ENCODE results near the gene CDC45. TPM values are rescaled to one million over a fixed set of nuclear protein-coding genes. Genes with fewer than 3 reads are reported as not detected.
A peak's percentile ranks its signal among the peaks of the same experiment; 100 is the strongest.

CDC45 gene
- total and polyA plus RNA-seq, 11 donors: 0.15 to 3.1 (median 0.32) TPM; not detected in 4

DNA sequence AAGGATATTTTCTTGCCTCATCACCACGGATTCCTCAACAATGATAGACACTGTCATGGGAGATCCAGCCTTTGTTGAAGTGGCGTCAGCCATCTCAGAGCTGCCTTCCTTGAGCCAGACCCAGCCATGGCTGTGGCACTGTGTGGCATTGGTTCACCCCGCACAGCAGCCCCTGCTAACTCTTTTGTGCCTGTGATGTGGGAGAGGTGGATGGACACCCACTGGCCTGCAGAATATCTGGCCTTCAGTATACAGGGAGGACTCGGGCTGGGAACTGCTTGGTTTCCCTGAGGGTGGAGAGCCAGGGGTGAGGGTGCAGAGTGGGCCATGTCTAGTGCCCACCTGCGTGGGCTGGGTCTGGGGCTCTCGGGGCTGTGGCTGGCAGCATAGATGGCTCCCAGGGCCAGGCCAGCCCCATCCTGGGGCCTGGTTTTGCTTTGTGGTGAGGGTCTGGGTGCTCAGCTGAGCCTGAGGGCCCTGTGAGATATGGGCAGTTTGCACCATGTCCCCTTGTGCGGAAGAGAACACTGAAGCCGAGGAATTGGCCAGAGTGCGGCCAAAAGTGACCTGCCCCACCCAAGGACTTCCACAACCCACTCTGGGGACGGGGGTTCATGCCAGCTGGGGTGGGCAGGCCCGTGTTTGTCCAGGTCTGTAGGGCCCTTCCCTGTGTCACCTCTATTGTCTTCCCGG lies 38.3 kb downstream of the CDC45 start:
- TF ChIP-seq, protein P1, sequence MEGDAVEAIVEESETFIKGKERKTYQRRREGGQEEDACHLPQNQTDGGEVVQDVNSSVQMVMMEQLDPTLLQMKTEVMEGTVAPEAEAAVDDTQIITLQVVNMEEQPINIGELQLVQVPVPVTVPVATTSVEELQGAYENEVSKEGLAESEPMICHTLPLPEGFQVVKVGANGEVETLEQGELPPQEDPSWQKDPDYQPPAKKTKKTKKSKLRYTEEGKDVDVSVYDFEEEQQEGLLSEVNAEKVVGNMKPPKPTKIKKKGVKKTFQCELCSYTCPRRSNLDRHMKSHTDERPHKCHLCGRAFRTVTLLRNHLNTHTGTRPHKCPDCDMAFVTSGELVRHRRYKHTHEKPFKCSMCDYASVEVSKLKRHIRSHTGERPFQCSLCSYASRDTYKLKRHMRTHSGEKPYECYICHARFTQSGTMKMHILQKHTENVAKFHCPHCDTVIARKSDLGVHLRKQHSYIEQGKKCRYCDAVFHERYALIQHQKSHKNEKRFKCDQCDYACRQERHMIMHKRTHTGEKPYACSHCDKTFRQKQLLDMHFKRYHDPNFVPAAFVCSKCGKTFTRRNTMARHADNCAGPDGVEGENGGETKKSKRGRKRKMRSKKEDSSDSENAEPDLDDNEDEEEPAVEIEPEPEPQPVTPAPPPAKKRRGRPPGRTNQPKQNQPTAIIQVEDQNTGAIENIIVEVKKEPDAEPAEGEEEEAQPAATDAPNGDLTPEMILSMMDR (IDR thresholded peaks at IDR 0.05): no peak
- TF ChIP-seq POLR2A (IDR thresholded peaks at IDR 0.05): no peak
- Histone ChIP-seq H3K9me3 (peaks cover 0 to 13% (median 3%) of the 10 kb centered on the region in 12 donors), H3K4me1 (peaks cover 0 to 15% (median 5%) of the 10 kb centered on the region in 12 donors), H3K36me3 (peaks cover 0 to 7% (median 0%) of the 10 kb centered on the region in 9 donors), H3K27me3 (peaks cover 0 to 8% (median 2%) of the 10 kb centered on the region in 9 donors), H3K4me3 (no peak overlapping the region), H3K27ac (no peak overlapping the region)
- intact Hi-C loops (cut with DNase I): loop anchor here in 2 of 10 donors (5.0 kb wide), 1 partner anchor 104 kb away; no protein-coding TSS in a partner anchor
- WGBS, 4 donors: 79 to 93% (median 86%) methylated on average over 4 to 12 of the region's 12 CpGs
- ATAC-seq (no peak), DNase-seq (no peak)

DNA sequence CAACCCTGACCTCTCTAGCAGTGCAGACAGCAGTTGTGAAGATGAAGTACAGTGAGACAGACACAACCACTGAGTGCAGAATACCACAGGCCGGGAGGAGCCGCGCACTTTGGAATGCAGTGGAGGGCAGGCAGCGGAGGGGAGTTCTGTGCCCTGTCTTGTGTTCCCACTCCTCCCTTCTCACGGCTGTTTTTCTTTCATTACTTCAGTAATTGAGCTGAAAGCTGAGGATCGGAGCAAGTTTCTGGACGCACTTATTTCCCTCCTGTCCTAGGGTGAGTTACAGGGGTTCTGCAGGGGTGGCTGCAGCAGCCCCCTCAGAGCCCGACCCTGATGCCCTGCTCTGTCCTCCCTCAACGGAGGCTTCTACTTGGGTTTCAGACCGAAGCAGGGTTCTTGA lies 38.9 kb downstream of the CDC45 start:
- TF ChIP-seq POLR2A (IDR thresholded peaks at IDR 0.05): no peak
- TF ChIP-seq, protein P1 (IDR thresholded peaks at IDR 0.05): no peak
- DNase-seq (no peak), ATAC-seq (peak in 1 of 4 donors; percentile 3)
- peaks cover 0 to 20% (median 9%) of the 10 kb centered on the region in 12 donors for H3K4me1 ChIP-seq
- peaks cover 0 to 9% (median under 1%) of the 10 kb centered on the region in 12 donors for H3K9me3 ChIP-seq
- H3K27me3 ChIP-seq: peaks cover 0 to 13% (median 8%) of the 10 kb centered on the region in 9 donors
- WGBS, 4 donors: 81 to 93% (median 85%) methylated on average over 10 of the region's 10 CpGs
- no peak overlapping the region for H3K4me3 ChIP-seq
- H3K36me3 ChIP-seq: peaks cover 0 to 7% (median 0%) of the 10 kb centered on the region in 9 donors
- intact Hi-C loops (cut with DNase I): loop anchor here in 2 of 10 donors (5.0 kb wide), 1 partner anchor 104 kb away; no protein-coding TSS in a partner anchor
- no peak overlapping the region for H3K27ac ChIP-seq

DNA sequence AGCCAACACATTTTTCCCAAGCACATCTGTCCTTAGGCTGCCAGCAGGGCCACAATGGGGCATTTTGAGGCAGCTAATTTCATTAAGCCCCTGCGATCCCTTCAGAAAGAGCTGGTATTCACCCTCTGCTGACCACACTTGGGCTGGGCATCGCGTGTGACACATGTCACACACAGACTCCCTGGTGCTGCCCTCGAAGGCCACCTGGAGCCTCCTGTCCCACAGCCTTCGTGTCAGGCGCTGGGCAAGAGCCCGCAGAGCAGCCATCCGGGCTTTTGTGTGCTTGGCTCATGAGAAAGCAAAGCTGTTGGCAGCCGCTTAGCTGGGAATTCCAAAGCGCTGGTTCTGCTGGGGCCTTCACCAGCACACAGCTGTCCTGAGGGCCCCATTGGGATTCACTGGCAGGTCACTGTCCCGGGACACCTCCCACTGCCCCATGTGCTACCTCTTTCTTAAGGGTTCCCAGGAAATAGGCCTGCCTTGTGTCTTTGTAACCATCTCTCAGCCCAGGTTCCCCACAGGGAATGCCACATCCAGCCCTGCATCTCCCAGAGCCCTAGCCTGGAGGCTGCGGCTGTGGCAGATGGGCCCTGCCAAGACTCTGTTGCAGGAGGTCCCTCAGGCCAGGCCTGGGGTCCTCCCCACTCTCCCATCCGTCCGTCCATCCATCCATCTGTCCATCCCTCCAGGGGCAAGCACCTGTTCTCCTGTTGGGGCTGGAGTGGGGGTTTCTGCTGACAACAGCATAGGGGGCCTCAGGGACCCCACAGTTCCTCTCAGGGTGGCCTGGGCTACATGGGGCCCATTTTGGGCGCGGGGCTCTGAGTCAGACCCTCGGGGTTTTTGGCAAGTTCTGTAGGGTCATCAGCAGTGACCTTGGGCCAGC lies 39.6 kb downstream of the CDC45 start:
- intact Hi-C loops (cut with DNase I): loop anchor here in 2 of 10 donors (5.0 kb wide), 1 partner anchor 103 kb away; no protein-coding TSS in a partner anchor
- WGBS, 4 donors: 80 to 86% (median 82%) methylated on average over 17 of the region's 17 CpGs
- peaks cover 0 to 7% (median 0%) of the 10 kb centered on the region in 9 donors for H3K36me3 ChIP-seq
- ATAC-seq (peak in 1 of 4 donors; percentile 18), DNase-seq (no peak)
- no peak for TF ChIP-seq POLR2A (IDR thresholded peaks at IDR 0.05)
- TF ChIP-seq, protein P1 (IDR thresholded peaks at IDR 0.05): no peak
- peaks cover 6 to 20% (median 14%) of the 10 kb centered on the region in 9 donors for H3K27me3 ChIP-seq
- H3K9me3 ChIP-seq: peaks cover 0 to 3% (median 0%) of the 10 kb centered on the region in 12 donors
- peak overlapping the region in 1 of 12 donors; percentile 95 for H3K27ac ChIP-seq
- H3K4me1 ChIP-seq: peaks cover 0 to 27% (median 13%) of the 10 kb centered on the region in 12 donors
- H3K4me3 ChIP-seq: no peak overlapping the region
